Measurements from ENCODE around the gene HOXC5.
"Not testable (repeated sequence)": the region's sequence is repeated elsewhere in the genome, so short reads cannot be mapped to it uniquely, and the experiment has no call there.

The HOXC5 gene

GRCh38 chr12:54077843-54078242, 45.0 kb downstream of the HOXC5 start:
- DNase-seq: not testable (repeated sequence)

GRCh38 chr12:54079115-54079514, 46.3 kb downstream of the HOXC5 start:
- not testable (repeated sequence) for DNase-seq

- not testable (repeated sequence) for DNase-seq
These were observed 47.4 kb downstream of the HOXC5 start for GRCh38 chr12:54080008-54080924.

GRCh38 chr12:54081053-54081514, 48.2 kb downstream of the HOXC5 start:
- peak; percentile 5 to 9 for DNase-seq

- DNase-seq: peak; percentile 4 to 10
These were observed 48.9 kb downstream of the HOXC5 start for GRCh38 chr12:54081581-54082396.

- peak; percentile 34 to 38 for DNase-seq
These were observed 49.6 kb downstream of the HOXC5 start for GRCh38 chr12:54082397-54082892.

Data from activated CD4-positive, alpha-beta T cell treated with anti-CD3 and anti-CD28 coated beads for 4 hours (primary cell).